CD14-positive monocyte (primary cell): ENCODE results near the gene DACT3. TPM values are rescaled to one million over a fixed set of nuclear protein-coding genes. Genes with fewer than 3 reads are reported as not detected.

Source experiments
- DNase-seq, 3 donors: peaks; one replicate each; pipeline ENCODE4 v3.0.0-alpha.2; 2011 to 2022
- H2AFZ ChIP-seq: 2 replicates; pipeline ENCODE4 v1.6.0; 2012; ENCODE audit warnings: mild to moderate bottlenecking, low read depth, low read length, inconsistent platforms; ENCODE audit not compliant: insufficient read depth, poor library complexity, severe bottlenecking
- H3K27ac ChIP-seq, 2 donors: 1 replicate in 1 of 2; 2 replicates in 1 of 2; pipeline ENCODE4 v1.5.1; 2012 to 2013; ENCODE audit warnings: low read length in 2 of 2, control low read depth in 1 of 2, inconsistent platforms in 1 of 2, low read depth in 1 of 2, mild to moderate bottlenecking in 1 of 2
- H3K27me3 ChIP-seq, 2 donors: one replicate each; pipeline versions ENCODE4 v1.6.0 to v1.6.1; 2011 to 2013; ENCODE audit warnings: low read length in 2 of 2; ENCODE audit not compliant: control insufficient read depth in 2 of 2, insufficient read depth in 2 of 2
- H3K36me3 ChIP-seq, 2 donors: replicated peaks in 1 of 2; 1 replicate in 1 of 2; 2 replicates in 1 of 2; pipeline versions ENCODE4 v1.5.1 to v1.6.1; 2012 to 2013; ENCODE audit warnings: low read length in 2 of 2, control low read depth in 1 of 2, inconsistent platforms in 1 of 2, mild to moderate bottlenecking in 1 of 2; ENCODE audit not compliant: insufficient read depth in 2 of 2, control insufficient read depth in 1 of 2
- H3K4me1 ChIP-seq, 2 donors: 1 replicate in 1 of 2; 2 replicates in 1 of 2; pipeline versions ENCODE4 v1.5.1 to v1.6.1; 2012 to 2013; ENCODE audit warnings: low read length in 2 of 2, control low read depth in 1 of 2, inconsistent platforms in 1 of 2, mild to moderate bottlenecking in 1 of 2, moderate library complexity in 1 of 2; ENCODE audit not compliant: insufficient read depth in 2 of 2, control insufficient read depth in 1 of 2
- H3K4me2 ChIP-seq: replicated peaks from 2 replicates; pipeline ENCODE3; 2012; ENCODE audit warnings: low read length, moderate library complexity, mild to moderate bottlenecking; ENCODE audit not compliant: poor library complexity, severe bottlenecking; ENCODE audit errors: extremely low read depth
- H3K4me3 ChIP-seq, 3 experiments: fragments of 200-600 bp in 1 of 3; sonication (generic) in 1 of 3; replicated peaks in 1 of 3; 1 replicate in 2 of 3; 2 replicates in 1 of 3; pipeline ENCODE4 v1.5.1; 2011 to 2013; ENCODE audit warnings: low read length in 3 of 3, mild to moderate bottlenecking in 3 of 3, control low read depth in 2 of 3, low read depth in 2 of 3, inconsistent platforms in 1 of 3, moderate library complexity in 1 of 3
- H3K79me2 ChIP-seq: 2 replicates; pipeline ENCODE4 v1.6.0; 2012; ENCODE audit warnings: mild to moderate bottlenecking, control low read depth, inconsistent platforms, low read length, moderate library complexity; ENCODE audit not compliant: insufficient read depth
- H3K9ac ChIP-seq: 2 replicates; pipeline ENCODE4 v1.6.0; 2017; ENCODE audit warnings: low read length, mild to moderate bottlenecking; ENCODE audit not compliant: insufficient read depth, poor library complexity, severe bottlenecking
- H3K9me3 ChIP-seq, 2 donors: replicated peaks in 1 of 2; 1 replicate in 1 of 2; 2 replicates in 1 of 2; pipeline versions ENCODE4 v1.5.1 to v1.6.1; 2012 to 2013; ENCODE audit warnings: low read length in 2 of 2, control low read depth in 1 of 2; ENCODE audit not compliant: control insufficient read depth in 1 of 2, insufficient read depth in 1 of 2
- H4K20me1 ChIP-seq: 2 replicates; pipeline ENCODE4 v1.6.0; 2012; ENCODE audit warnings: mild to moderate bottlenecking, low read length, control low read depth, moderate library complexity; ENCODE audit not compliant: insufficient read depth
- H3K27ac Mint-ChIP-seq, 7 donors: one replicate each; pipeline ENCODE4 v1.8.0; 2020; ENCODE audit warnings: mild to moderate bottlenecking in 7 of 7, mixed read lengths in 7 of 7, moderate library complexity in 6 of 7, inconsistent platforms in 2 of 7
- H3K27me3 Mint-ChIP-seq, 3 donors: one replicate each; pipeline ENCODE4 v1.8.0; 2021 to 2022; ENCODE audit warnings: low read depth in 3 of 3, mild to moderate bottlenecking in 3 of 3, mixed read lengths in 3 of 3, moderate library complexity in 3 of 3, inconsistent platforms in 1 of 3
- H3K36me3 Mint-ChIP-seq, 2 donors: one replicate each; pipeline ENCODE4 v1.8.0; 2020; ENCODE audit warnings: mixed read lengths in 2 of 2, inconsistent platforms in 1 of 2, mild to moderate bottlenecking in 1 of 2
- H3K4me1 Mint-ChIP-seq: one replicate; pipeline ENCODE4 v1.8.0; 2020; ENCODE audit warnings: mild to moderate bottlenecking, mixed read lengths
- H3K4me3 Mint-ChIP-seq, 2 donors: one replicate each; pipeline ENCODE4 v1.8.0; 2020; ENCODE audit warnings: mild to moderate bottlenecking in 2 of 2, mixed read lengths in 2 of 2, moderate library complexity in 1 of 2
- H3K9me3 Mint-ChIP-seq, 7 donors: one replicate each; pipeline ENCODE4 v1.8.0; 2020 to 2022; ENCODE audit warnings: mixed read lengths in 7 of 7, mild to moderate bottlenecking in 6 of 7, moderate library complexity in 6 of 7, inconsistent platforms in 2 of 7
- WGBS: methylation state at CpG from one replicate; pipeline ENCODE4 v1.1.5; 2013; ENCODE audit warnings: missing lambda C conversion rate; ENCODE audit not compliant: insufficient coverage; 5-methylcytosine and 5-hydroxymethylcytosine counted together
- intact Hi-C, 2 donors: fragments of 100-400 bp; cut with micrococcal nuclease; formaldehyde crosslinking; loops; one replicate each; pipeline versions ENCODE4 v1.15.0 to v1.15.1; 2023
- polyA plus RNA-seq, 3 donors: library from polyadenylated mRNA; depleted of rRNA in 1 of 3; unstranded in 2 of 3; stranded (reverse) in 1 of 3; fragments of 300-500 nt in 2 of 3; fragments of >200 nt in 1 of 3; fragmentation: Illumina TruSeq in 2 of 3; gene quantifications; 1 replicate in 2 of 3; 2 replicates in 1 of 3; pipeline ENCODE4 v1.2.3, GENCODE V29; 2012 to 2021
- TF ChIP-seq, protein P1 (sequence below): fragments of 200-600 bp; IDR thresholded peaks from one replicate; pipeline ENCODE4 v1.8.0; 2022; ENCODE audit warnings: antibody characterized with exemption, mild to moderate bottlenecking

DACT3 gene
- polyA plus RNA-seq, 3 donors: 0.05 to 0.23 (median 0.09) TPM

DNA sequence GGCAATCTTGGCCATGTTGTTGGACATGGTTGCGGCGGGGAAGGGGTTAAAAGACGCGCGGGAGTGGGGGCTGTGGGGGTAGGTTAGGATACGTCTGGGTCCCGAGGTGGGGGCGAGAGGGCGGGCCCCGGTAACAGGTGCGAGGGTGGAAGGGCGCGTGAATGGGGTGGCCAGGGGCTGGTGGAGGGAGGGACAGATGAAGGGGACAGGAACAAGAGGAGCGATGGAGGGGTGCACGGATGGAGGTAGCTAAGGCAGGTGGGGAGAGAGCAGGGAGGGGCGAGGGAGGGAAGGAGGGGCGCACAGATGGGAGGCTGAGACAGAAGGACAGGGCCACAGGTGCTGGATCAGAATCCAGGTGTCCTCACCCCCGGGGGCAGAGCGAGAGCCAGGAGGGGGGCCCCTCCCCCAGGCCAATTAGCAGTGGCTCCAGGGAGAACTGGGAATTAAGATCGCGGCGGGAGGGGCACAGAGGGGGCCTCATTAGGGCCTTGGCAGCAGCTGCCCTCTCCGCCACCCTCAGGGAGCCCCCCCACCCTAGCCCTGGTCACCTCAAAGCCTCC is 26.2 kb downstream of the DACT3 start:
- Histone ChIP-seq H3K27ac (no peak overlapping the region), H4K20me1 (no peaks in the 10 kb centered on the region), H3K4me2 (peak overlapping the region; percentile 68), H3K4me3 (peak overlapping the region in 1 of 3 experiments; percentile 53), H3K9ac (peak overlapping the region; percentile 15), H3K9me3 (no peaks in the 10 kb centered on the region), H3K4me1 (peaks cover 42 to 52% of the 10 kb centered on the region in 2 donors), H2AFZ (no peak overlapping the region), H3K27me3 (peaks cover 15 to 66% of the 10 kb centered on the region in 2 donors), H3K79me2 (no peaks in the 10 kb centered on the region), H3K36me3 (no peaks in the 10 kb centered on the region)
- Mint-ChIP-seq H3K27me3 (peaks cover 37 to 40% (median 40%) of the 10 kb centered on the region in 3 donors), H3K4me3 (peak overlapping the region; percentile 31 to 83), H3K36me3 (peaks cover 0 to 3% of the 10 kb centered on the region in 2 donors), H3K27ac (peak overlapping the region in 2 of 7 donors; percentile 8 to 80), H3K9me3 (peaks cover 0 to 5% (median 0%) of the 10 kb centered on the region in 7 donors), H3K4me1 (peaks cover 34% of the 10 kb centered on the region)
- intact Hi-C loops: loop anchor here in 1 of 2 donors (1.0 kb wide), 1 partner anchor 27 kb away; the partner anchor contains the start of gene DACT3
- TF ChIP-seq, protein P1, sequence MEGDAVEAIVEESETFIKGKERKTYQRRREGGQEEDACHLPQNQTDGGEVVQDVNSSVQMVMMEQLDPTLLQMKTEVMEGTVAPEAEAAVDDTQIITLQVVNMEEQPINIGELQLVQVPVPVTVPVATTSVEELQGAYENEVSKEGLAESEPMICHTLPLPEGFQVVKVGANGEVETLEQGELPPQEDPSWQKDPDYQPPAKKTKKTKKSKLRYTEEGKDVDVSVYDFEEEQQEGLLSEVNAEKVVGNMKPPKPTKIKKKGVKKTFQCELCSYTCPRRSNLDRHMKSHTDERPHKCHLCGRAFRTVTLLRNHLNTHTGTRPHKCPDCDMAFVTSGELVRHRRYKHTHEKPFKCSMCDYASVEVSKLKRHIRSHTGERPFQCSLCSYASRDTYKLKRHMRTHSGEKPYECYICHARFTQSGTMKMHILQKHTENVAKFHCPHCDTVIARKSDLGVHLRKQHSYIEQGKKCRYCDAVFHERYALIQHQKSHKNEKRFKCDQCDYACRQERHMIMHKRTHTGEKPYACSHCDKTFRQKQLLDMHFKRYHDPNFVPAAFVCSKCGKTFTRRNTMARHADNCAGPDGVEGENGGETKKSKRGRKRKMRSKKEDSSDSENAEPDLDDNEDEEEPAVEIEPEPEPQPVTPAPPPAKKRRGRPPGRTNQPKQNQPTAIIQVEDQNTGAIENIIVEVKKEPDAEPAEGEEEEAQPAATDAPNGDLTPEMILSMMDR: no peak
- 10% methylated on average over 21 of the region's 23 CpGs for WGBS
- DNase-seq: no peak

DNA sequence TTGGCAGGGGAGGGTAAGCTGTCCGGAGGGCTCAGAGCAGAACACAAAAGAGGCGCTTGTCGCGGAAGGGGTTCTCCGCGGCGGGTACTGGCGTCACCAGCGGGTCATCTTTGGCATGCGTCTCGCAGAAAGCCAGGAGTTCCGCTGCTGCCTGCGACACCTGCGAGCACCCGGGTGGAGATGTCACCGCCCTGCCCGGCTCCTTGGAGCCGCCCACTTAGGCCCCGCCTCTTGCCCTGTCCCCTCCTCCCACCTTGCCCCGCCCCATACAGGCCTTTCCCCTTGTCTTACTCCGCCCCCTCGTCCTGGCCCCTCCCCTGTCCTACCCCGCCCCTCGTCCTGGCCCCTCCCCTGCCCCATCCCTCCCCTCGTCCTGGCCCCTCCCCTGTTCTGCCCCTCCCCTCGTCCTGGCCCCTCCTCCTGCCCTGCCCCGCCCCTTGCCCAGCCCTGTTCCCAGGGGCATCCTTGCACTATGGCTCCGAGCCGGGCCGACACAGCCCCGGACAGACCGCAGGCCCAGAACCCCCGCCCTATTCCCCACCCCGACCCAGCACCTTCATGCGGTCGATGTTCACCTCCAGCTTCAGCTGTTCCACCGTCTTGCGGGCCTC is 26.8 kb downstream of the DACT3 start:
- H3K27me3 ChIP-seq: peaks cover 15 to 61% of the 10 kb centered on the region in 2 donors
- Mint-ChIP-seq H3K4me3 (peak overlapping the region; percentile 34 to 75), H3K27ac (peak overlapping the region; percentile 5 to 89 (median 73)), H3K27me3 (peaks cover 37 to 38% (median 38%) of the 10 kb centered on the region in 3 donors), H3K4me1 (peaks cover 33% of the 10 kb centered on the region), H3K9me3 (peaks cover 0 to 3% (median 0%) of the 10 kb centered on the region in 7 donors), H3K36me3 (peaks cover 0 to 3% of the 10 kb centered on the region in 2 donors)
- H3K4me3 ChIP-seq: peak overlapping the region in 1 of 3 experiments; percentile 68
- H3K36me3 ChIP-seq: no peaks in the 10 kb centered on the region
- TF ChIP-seq, protein P1: no peak
- intact Hi-C loops: loop anchor here in 1 of 2 donors (1.0 kb wide), 1 partner anchor 27 kb away; the partner anchor contains the start of gene DACT3
- peak overlapping the region; percentile 15 for H3K9ac ChIP-seq
- peak overlapping the region in 1 of 2 donors; percentile 66 for H3K27ac ChIP-seq
- peak overlapping the region; percentile 55 for H2AFZ ChIP-seq
- DNase-seq: peak; percentile 84 to 96 (median 91)
- peak overlapping the region; percentile 69 for H3K4me2 ChIP-seq
- H3K9me3 ChIP-seq: no peaks in the 10 kb centered on the region
- H4K20me1 ChIP-seq: no peaks in the 10 kb centered on the region
- H3K79me2 ChIP-seq: no peaks in the 10 kb centered on the region
- WGBS: 0% methylated on average over 30 of the region's 38 CpGs
- peaks cover 39 to 48% of the 10 kb centered on the region in 2 donors for H3K4me1 ChIP-seq
